Astrocyte of the spinal cord (primary cell): ENCODE results near the gene CDK19.
A peak's percentile ranks its signal among the peaks of the same experiment; 100 is the strongest.

Source experiments
- DNase-seq: peaks from one replicate; pipeline ENCODE4 v3.0.0; 2011; ENCODE audit warnings: low read depth, low spot score
- H3K4me3 ChIP-seq: 2 replicates; pipeline ENCODE4 v1.5.1; 2011; ENCODE audit warnings: low read depth, mild to moderate bottlenecking, low read length, moderate library complexity
- in situ Hi-C: cut with HindIII; loops from 2 replicates; pipeline ENCODE4 v1.10.0; 2017; ENCODE audit warnings: low sequenced_read_pairs
- TF ChIP-seq, protein P1 (sequence below): IDR thresholded peaks from 2 replicates; pipeline ENCODE4 v1.5.1; 2012; ENCODE audit warnings: low read depth, mild to moderate bottlenecking, low read length, inconsistent platforms

Gene CDK19

GRCh38 chr6:110620065-110620464, 195.2 kb downstream of the CDK19 start:
- TF ChIP-seq, protein P1, sequence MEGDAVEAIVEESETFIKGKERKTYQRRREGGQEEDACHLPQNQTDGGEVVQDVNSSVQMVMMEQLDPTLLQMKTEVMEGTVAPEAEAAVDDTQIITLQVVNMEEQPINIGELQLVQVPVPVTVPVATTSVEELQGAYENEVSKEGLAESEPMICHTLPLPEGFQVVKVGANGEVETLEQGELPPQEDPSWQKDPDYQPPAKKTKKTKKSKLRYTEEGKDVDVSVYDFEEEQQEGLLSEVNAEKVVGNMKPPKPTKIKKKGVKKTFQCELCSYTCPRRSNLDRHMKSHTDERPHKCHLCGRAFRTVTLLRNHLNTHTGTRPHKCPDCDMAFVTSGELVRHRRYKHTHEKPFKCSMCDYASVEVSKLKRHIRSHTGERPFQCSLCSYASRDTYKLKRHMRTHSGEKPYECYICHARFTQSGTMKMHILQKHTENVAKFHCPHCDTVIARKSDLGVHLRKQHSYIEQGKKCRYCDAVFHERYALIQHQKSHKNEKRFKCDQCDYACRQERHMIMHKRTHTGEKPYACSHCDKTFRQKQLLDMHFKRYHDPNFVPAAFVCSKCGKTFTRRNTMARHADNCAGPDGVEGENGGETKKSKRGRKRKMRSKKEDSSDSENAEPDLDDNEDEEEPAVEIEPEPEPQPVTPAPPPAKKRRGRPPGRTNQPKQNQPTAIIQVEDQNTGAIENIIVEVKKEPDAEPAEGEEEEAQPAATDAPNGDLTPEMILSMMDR, result no peak
- H3K4me3 ChIP-seq, result no peak overlapping the region
- in situ Hi-C loops, result no loop called here
- no peak for DNase-seq

DNA sequence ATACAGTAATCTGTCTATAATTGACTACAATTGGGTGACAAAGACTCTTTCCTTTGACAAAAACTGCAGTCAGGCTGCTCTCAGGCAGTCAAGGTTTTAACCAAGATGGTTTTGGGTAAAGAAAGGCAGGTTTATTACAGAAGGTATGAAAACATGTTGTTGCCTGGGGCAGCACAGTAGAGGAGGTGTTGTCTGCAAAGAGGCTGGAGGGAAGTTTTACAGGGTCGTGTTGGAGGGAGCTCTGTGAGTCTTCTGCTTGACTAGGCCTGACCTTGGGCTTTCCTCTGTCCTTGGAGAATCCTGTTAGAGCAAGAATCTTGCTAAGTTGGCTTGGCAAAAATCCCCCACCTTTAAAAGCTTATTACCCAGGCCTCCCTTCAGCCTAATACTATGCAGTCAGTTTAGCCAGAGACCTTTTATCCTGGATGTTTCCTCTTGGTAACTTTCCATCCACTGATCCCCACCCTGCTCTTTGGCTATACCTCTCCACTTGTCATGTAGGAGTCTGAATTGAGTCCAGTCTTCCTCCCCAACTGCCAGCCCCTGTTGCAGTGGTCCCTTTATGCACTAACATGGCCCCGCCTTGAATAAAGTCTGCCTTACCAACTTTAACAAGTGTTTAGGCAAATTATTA, 195.9 kb downstream of the CDK19 start:
- H3K4me3 ChIP-seq, result no peak overlapping the region
- in situ Hi-C loops, result no loop called here
- TF ChIP-seq, protein P1, result no peak
- DNase-seq, result no peak

- DNase-seq, result peak; percentile 11
- TF ChIP-seq, protein P1, result peak; percentile 47
- in situ Hi-C loops, result no loop called here
- H3K4me3 ChIP-seq, result no peak overlapping the region
Observed at GRCh38 chr6:110618591-110619267, 196.5 kb downstream of the CDK19 start.

DNA sequence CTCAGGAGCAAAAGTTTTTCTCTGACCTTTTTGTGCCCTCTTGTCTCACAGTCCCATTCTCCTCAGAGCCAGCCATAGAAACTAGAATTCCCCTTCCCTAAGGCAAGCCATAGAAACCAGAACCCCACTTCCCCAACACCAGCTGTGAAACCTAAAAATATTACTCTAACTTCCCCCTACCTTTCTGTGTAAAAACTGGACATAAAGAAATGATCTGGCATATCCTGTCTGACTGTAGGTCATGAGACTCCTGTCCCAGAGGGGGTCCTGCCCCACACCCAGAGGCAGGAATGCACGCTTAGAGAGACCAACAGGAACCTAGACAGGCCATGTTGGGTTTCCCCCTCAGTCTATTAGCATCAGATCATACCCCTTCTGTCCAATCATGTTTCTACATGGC, 198.2 kb downstream of the CDK19 start:
- H3K4me3 ChIP-seq, result no peak overlapping the region
- no peak for DNase-seq
- in situ Hi-C loops, result no loop called here
- TF ChIP-seq, protein P1, result no peak

GRCh38 chr6:110615722-110616121, 199.5 kb downstream of the CDK19 start:
- TF ChIP-seq, protein P1, result no peak
- no peak overlapping the region for H3K4me3 ChIP-seq
- in situ Hi-C loops, result no loop called here
- no peak for DNase-seq

GRCh38 chr6:110614586-110614985, 200.7 kb downstream of the CDK19 start:
- H3K4me3 ChIP-seq, result no peak overlapping the region
- TF ChIP-seq, protein P1, result no peak
- DNase-seq, result no peak
- in situ Hi-C loops, result no loop called here
